ENCODE data around the gene TXNL1. TPM values are rescaled to one million over a fixed set of nuclear protein-coding genes. Genes with fewer than 3 reads are reported as not detected.

TXNL1 gene
- total RNA-seq, 1 experiment from 2014 or later: 75.8 TPM

- ChIA-PET POLR2A (ENCODE audit: unreplicated experiment) (no interaction called here), CTCF (no interaction called here)
- Histone ChIP-seq H3K4me1 (ENCODE audit: insufficient read depth, low read length) (0 out of 2 replicates have a peak, but pooled peaks cover 8% of the 10 kb centered on the region), H3K9ac (ENCODE audit: low read length) (no peak overlapping the region), H3K4me3 (ENCODE audit: low read length) (no peak overlapping the region), H3F3A (ENCODE audit: low read length, unreplicated experiment) (no peaks in the 10 kb centered on the region), H3K27me3 (ENCODE audit: low read length) (no peaks in the 10 kb centered on the region), H4K20me1 (ENCODE audit: low read length) (no peaks in the 10 kb centered on the region), H3K9me3 (ENCODE audit: low read length) (no peaks in the 10 kb centered on the region), H3K79me2 (ENCODE audit: low read length) (no peaks in the 10 kb centered on the region), H3K27ac (ENCODE audit: low read length) (no peak overlapping the region), H3K36me3 (ENCODE audit: low read depth, low read length) (no peaks in the 10 kb centered on the region), H3K4me2 (ENCODE audit: low read length) (no peak overlapping the region), H2AFZ (ENCODE audit: low read length) (no peak overlapping the region), H3K9me2 (replicated peaks; ENCODE audit: low read length) (no peaks in the 10 kb centered on the region)
- ATAC-seq (no peak), DNase-seq (no peak)
- no peak for TF ChIP-seq EZH2 (IDR thresholded peaks at IDR 0.05; ENCODE audit: low read length, unreplicated experiment)
- BruUV-seq (replicated peaks): no TSS peak
- intact Hi-C loops (cut with micrococcal nuclease): loop anchor here (5.0 to 10.0 kb wide), 3 partner anchors 725 to 1347 kb away; no protein-coding TSS in a partner anchor
Measured at GRCh38 chr18:56579451-56579850, 58.9 kb downstream of the TXNL1 start.

GRCh38 chr18:56576826-56577573 is 61.4 kb downstream of the TXNL1 start:
- Histone ChIP-seq H3K4me2 (ENCODE audit: low read length) (peak overlapping the region; percentile 69), H3K27me3 (ENCODE audit: low read length) (no peaks in the 10 kb centered on the region), H3K9me2 (replicated peaks; ENCODE audit: low read length) (no peaks in the 10 kb centered on the region), H2AFZ (ENCODE audit: low read length) (peak overlapping the region; percentile 76), H3K27ac (ENCODE audit: low read length) (no peak overlapping the region), H3K9me3 (ENCODE audit: low read length) (no peaks in the 10 kb centered on the region), H3K79me2 (ENCODE audit: low read length) (no peaks in the 10 kb centered on the region), H3F3A (ENCODE audit: low read length, unreplicated experiment) (no peaks in the 10 kb centered on the region), H3K4me1 (ENCODE audit: insufficient read depth, low read length) (0 out of 2 replicates have a peak, but pooled peaks cover 8% of the 10 kb centered on the region), H3K9ac (ENCODE audit: low read length) (no peak overlapping the region), H3K36me3 (ENCODE audit: low read depth, low read length) (no peaks in the 10 kb centered on the region), H4K20me1 (ENCODE audit: low read length) (no peaks in the 10 kb centered on the region), H3K4me3 (ENCODE audit: low read length) (peak overlapping the region; percentile 44; the same call in 1 of the 2 replicates)
- intact Hi-C loops (cut with micrococcal nuclease): loop anchor here (1.0 to 10.0 kb wide), 8 partner anchors 219 to 1345 kb away; partner anchors contain the start of gene TCF4
- BruUV-seq (replicated peaks): no TSS peak
- DNase-seq (peak; percentile 32), ATAC-seq (peak; percentile 81)
- ChIA-PET POLR2A (ENCODE audit: unreplicated experiment) (no interaction called here), CTCF (interaction anchor here (0.5 to 0.8 kb wide), 2 partner anchors 219 to 854 kb away, joined by 4 to 5 read pairs; no protein-coding TSS in a partner anchor)
- TF ChIP-seq EZH2phosphoT487 (IDR thresholded peaks at IDR 0.05; ENCODE audit: borderline replicate concordance, low read length) (no peak), EZH2 (IDR thresholded peaks at IDR 0.05; ENCODE audit: low read length, unreplicated experiment) (no peak), CTCF (conservative IDR thresholded peaks at IDR 0.05; ENCODE audit: low read depth, low read length) (no peak)

- ATAC-seq (peak; percentile 91), DNase-seq (peak; percentile 80)
- ChIA-PET POLR2A (ENCODE audit: unreplicated experiment) (no interaction called here), CTCF (interaction anchor here (0.5 to 0.8 kb wide), 2 partner anchors 218 to 369 kb away, joined by 3 to 5 read pairs; no protein-coding TSS in a partner anchor)
- Histone ChIP-seq H3K4me1 (ENCODE audit: insufficient read depth, low read length) (0 out of 2 replicates have a peak, but pooled peaks cover 8% of the 10 kb centered on the region), H3K27me3 (ENCODE audit: low read length) (no peaks in the 10 kb centered on the region), H3K9me2 (replicated peaks; ENCODE audit: low read length) (no peaks in the 10 kb centered on the region), H3K4me2 (ENCODE audit: low read length) (peak overlapping the region; percentile 69; the same call in 1 of the 2 replicates), H2AFZ (ENCODE audit: low read length) (peak overlapping the region; percentile 76), H3K36me3 (ENCODE audit: low read depth, low read length) (no peaks in the 10 kb centered on the region), H3F3A (ENCODE audit: low read length, unreplicated experiment) (no peaks in the 10 kb centered on the region), H4K20me1 (ENCODE audit: low read length) (no peaks in the 10 kb centered on the region), H3K4me3 (ENCODE audit: low read length) (no peak overlapping the region), H3K9me3 (ENCODE audit: low read length) (no peaks in the 10 kb centered on the region), H3K27ac (ENCODE audit: low read length) (no peak overlapping the region), H3K79me2 (ENCODE audit: low read length) (no peaks in the 10 kb centered on the region), H3K9ac (ENCODE audit: low read length) (no peak overlapping the region)
- no TSS peak for BruUV-seq (replicated peaks)
- intact Hi-C loops (cut with micrococcal nuclease): loop anchor here (1.0 to 10.0 kb wide), 8 partner anchors 218 to 1344 kb away; partner anchors contain the start of gene TCF4
- peak; percentile 87 for TF ChIP-seq CTCF (conservative IDR thresholded peaks at IDR 0.05; ENCODE audit: low read depth, low read length)
- no peak for TF ChIP-seq EZH2 (IDR thresholded peaks at IDR 0.05; ENCODE audit: low read length, unreplicated experiment)
- TF ChIP-seq EZH2phosphoT487 (IDR thresholded peaks at IDR 0.05; ENCODE audit: borderline replicate concordance, low read length): no peak
Measured at GRCh38 chr18:56575819-56576663, 62.4 kb downstream of the TXNL1 start.
